ENCODE measurements around the gene TEC. TPM values are rescaled to one million over a fixed set of nuclear protein-coding genes. Genes with fewer than 3 reads are reported as not detected.

TEC gene
- total and polyA plus RNA-seq, 2 of the 8 experiments (the other 6 are each of a cell fraction or from before 2014, with no cell fraction given), result 0.73 to 1.8 TPM

GRCh38 chr4:48134081-48134480, 135.6 kb downstream of the TEC start, which contains the start of gene TXK:
Gene TXK (minus strand): TSS chr4:48134250. CDS start chr4:48134170, 80 bp downstream.
- Histone ChIP-seq H3K4me1 (replicated peaks in 1 of 4; ENCODE audit: control insufficient read depth in 3 of 4, insufficient read depth in 4 of 4, low read length in 3 of 4) (peaks cover 0 to 3% (median 0%) of the 10 kb centered on the region in 4 experiments; a peak in 1 of 7 replicates), H4K5ac (ENCODE audit: insufficient read length, low read depth, low read length) (no peak within 1 kb of the TSS), H3K27me3 (replicated peaks in 1 of 4; ENCODE audit: control insufficient read depth in 3 of 4, extremely low read depth in 1 of 4, insufficient read depth in 3 of 4, low read length in 3 of 4) (no peaks in the 10 kb centered on the region), H3K56ac (replicated peaks; ENCODE audit: insufficient read length, low read depth, low read length) (no peak within 1 kb of the TSS), H4K8ac (ENCODE audit: extremely low read depth, insufficient read depth, low read length) (no peak within 1 kb of the TSS), H3K9ac (replicated peaks in 1 of 4; ENCODE audit: extremely low read depth in 1 of 4, low read depth in 3 of 4, low read length in 3 of 4) (no peak within 1 kb of the TSS), H2BK15ac (ENCODE audit: low read length) (no peak within 1 kb of the TSS), H3K23me2 (ENCODE audit: low read depth, low read length) (no peaks in the 10 kb centered on the region), H2AK5ac (ENCODE audit: low read depth, low read length) (no peak within 1 kb of the TSS), H3K4me3 (ENCODE audit: extremely low read depth in 1 of 4, insufficient read depth in 2 of 4, low read depth in 3 of 4, low read length in 4 of 4) (no peak within 1 kb of the TSS), H4K20me1 (replicated peaks in 1 of 2; ENCODE audit: control insufficient read depth in 1 of 2, insufficient read depth in 2 of 2, low read length in 2 of 2) (no peaks in the 10 kb centered on the region), H3K79me1 (ENCODE audit: low read depth, low read length) (no peaks in the 10 kb centered on the region), H3K4ac (replicated peaks; ENCODE audit: insufficient read length, low read depth, low read length) (no peak within 1 kb of the TSS), H3K18ac (ENCODE audit: extremely low read depth, low read length) (no peak within 1 kb of the TSS), H2BK120ac (replicated peaks; ENCODE audit: low read depth, low read length) (no peak within 1 kb of the TSS), H3K79me2 (ENCODE audit: control insufficient read depth in 1 of 2, insufficient read depth in 2 of 2, low read length in 2 of 2) (no peaks in the 10 kb centered on the region), H3K9me3 (ENCODE audit: insufficient read depth in 2 of 2, low read depth in 1 of 2, low read length in 1 of 2) (no peaks in the 10 kb centered on the region), H2BK20ac (ENCODE audit: low read length) (no peak within 1 kb of the TSS), H3K36me3 (ENCODE audit: control insufficient read depth in 2 of 4, insufficient read depth in 4 of 4, low read length in 3 of 4) (peaks cover 0 to 3% (median 0%) of the 10 kb centered on the region in 4 experiments; a peak in 2 of 8 replicates), H2BK5ac (ENCODE audit: low read depth, low read length) (no peak within 1 kb of the TSS), H3K4me2 (ENCODE audit: insufficient read depth in 1 of 2, low read depth in 2 of 2, low read length in 2 of 2) (no peak within 1 kb of the TSS), H2BK12ac (ENCODE audit: low read depth, low read length) (no peak within 1 kb of the TSS), H3K23ac (ENCODE audit: insufficient read length) (no peak within 1 kb of the TSS), H2AFZ (ENCODE audit: low read length) (no peak within 1 kb of the TSS), H4K91ac (replicated peaks; ENCODE audit: insufficient read length, low read length) (no peak within 1 kb of the TSS), H3K14ac (ENCODE audit: insufficient read length) (no peak within 1 kb of the TSS), H3K27ac (ENCODE audit: low read depth, low read length) (no peak within 1 kb of the TSS)
- CTCF ChIA-PET (ENCODE audit: partially characterized antibody), result interaction anchor here (1.8 kb wide), 1 partner anchor 8 kb away, joined by 4 read pairs; no protein-coding TSS in a partner anchor
- FAIRE-seq, result no peak
- POLR2A ChIA-PET (ENCODE audit: partially characterized antibody), result no interaction called here
- WGBS, 2 experiments (ENCODE audit: extremely low coverage in 1 of 2, insufficient coverage in 1 of 2, insufficient read length in 1 of 2, insufficient replicate concordance in 2 of 2, low coverage in 1 of 2, low lambda C conversion rate in 2 of 2, missing lambda C conversion rate in 1 of 2), result 91% methylated on average over 5 of the region's 5 CpGs; no CpG with 5 or more reads in 1 of the 2 experiments
- DNase-seq (ENCODE audit: low read depth in 1 of 2, low spot score in 2 of 2), result no peak
- TF ChIP-seq SIRT6 (IDR thresholded peaks at IDR 0.05; ENCODE audit: low read length), result no peak
- no peak for TF ChIP-seq KDM1A (IDR thresholded peaks at IDR 0.05; ENCODE audit: borderline replicate concordance, low read length)

Measured in H1 (cell line).